ENCODE measurements around the gene PTBP2. TPM values are rescaled to one million over a fixed set of nuclear protein-coding genes. Genes with fewer than 3 reads are reported as not detected.

PTBP2 gene
- polyA plus RNA-seq, 3 donors from 2014 or later: 1.8 to 2.4 (median 1.9) TPM

DNA sequence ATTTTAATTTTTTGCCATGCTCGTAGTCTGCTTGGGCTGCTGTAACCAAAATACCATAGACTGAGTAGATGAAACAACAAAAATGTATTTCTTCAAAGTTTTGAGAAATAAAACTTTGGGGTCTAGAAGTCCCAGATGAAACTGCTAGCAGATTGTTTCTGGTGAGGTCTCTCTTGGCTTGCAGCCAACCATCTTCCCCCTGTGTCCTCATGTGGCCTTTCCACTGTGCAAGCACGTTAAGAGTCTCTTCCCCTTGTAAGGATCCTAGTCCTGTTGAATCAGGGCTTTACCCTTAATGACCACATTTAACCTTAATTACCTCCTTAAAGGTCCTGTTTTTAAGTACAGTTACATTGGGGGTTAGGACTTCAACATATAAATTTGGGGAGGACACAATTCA is 86.6 kb downstream of the PTBP2 start:
- peaks cover 21 to 46% (median 34%) of the 10 kb centered on the region in 3 donors for H3K36me3 Mint-ChIP-seq

DNA sequence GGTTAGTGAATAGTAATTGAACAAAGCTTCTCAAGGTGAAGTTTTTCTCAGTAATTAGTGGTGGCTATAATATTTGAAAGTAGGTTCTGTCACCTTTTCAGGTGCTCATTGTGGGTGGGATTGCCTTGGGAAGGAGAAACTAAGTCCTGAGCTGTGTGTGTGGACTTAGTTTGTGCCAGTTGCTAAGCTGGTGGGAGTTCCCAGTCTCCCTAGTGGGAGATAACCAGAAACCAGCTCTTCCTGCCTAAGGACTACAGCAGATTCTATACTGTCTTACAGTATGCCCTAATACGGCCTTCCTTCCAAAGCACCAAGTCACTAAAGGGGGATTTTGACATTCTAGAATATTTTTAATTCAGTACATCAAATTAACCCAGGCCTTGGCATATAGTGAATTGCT is 94.3 kb downstream of the PTBP2 start:
- peaks cover 0 to 1% (median 0%) of the 10 kb centered on the region in 3 donors for H3K27me3 Mint-ChIP-seq (ENCODE audit: low read depth in 3 of 3)
- no peak overlapping the region for H3K27ac Mint-ChIP-seq
- H3K4me1 Mint-ChIP-seq: no peaks in the 10 kb centered on the region
- H3K4me3 Mint-ChIP-seq: no peak overlapping the region
- no peak for DNase-seq
- peaks cover 17 to 34% (median 21%) of the 10 kb centered on the region in 3 donors for H3K36me3 Mint-ChIP-seq
- peaks cover 0 to 1% (median 0%) of the 10 kb centered on the region in 6 donors for H3K9me3 Mint-ChIP-seq

More for the DNA sequence above, 86.6 kb downstream of the PTBP2 start:
- Mint-ChIP-seq H3K4me1 (peaks cover 14 to 21% of the 10 kb centered on the region in 2 donors), H3K9me3 (peaks cover 0 to 1% (median 0%) of the 10 kb centered on the region in 6 donors), H3K27me3 (ENCODE audit: low read depth in 3 of 3) (peaks cover 0 to 2% (median 0%) of the 10 kb centered on the region in 3 donors), H3K27ac (no peak overlapping the region), H3K4me3 (no peak overlapping the region)
- DNase-seq: no peak

GRCh38 chr1:96820107-96820506 is 98.5 kb downstream of the PTBP2 start:
- no peak for DNase-seq
- peaks cover 0 to 1% (median 0%) of the 10 kb centered on the region in 3 donors for H3K27me3 Mint-ChIP-seq (ENCODE audit: low read depth in 3 of 3)
- H3K36me3 Mint-ChIP-seq: peaks cover 1 to 3% (median 1%) of the 10 kb centered on the region in 3 donors
- H3K4me3 Mint-ChIP-seq: no peak overlapping the region
- peak overlapping the region in 1 of 6 donors; percentile 5 for H3K27ac Mint-ChIP-seq
- H3K9me3 Mint-ChIP-seq: no peaks in the 10 kb centered on the region
- no peaks in the 10 kb centered on the region for H3K4me1 Mint-ChIP-seq

- no peak for DNase-seq
- peaks cover 0 to 1% (median 0%) of the 10 kb centered on the region in 3 donors for H3K27me3 Mint-ChIP-seq (ENCODE audit: low read depth in 3 of 3)
- peaks cover 0 to 3% (median 0%) of the 10 kb centered on the region in 3 donors for H3K36me3 Mint-ChIP-seq
- H3K9me3 Mint-ChIP-seq: no peaks in the 10 kb centered on the region
- no peak overlapping the region for H3K4me3 Mint-ChIP-seq
- H3K27ac Mint-ChIP-seq: peak overlapping the region in 1 of 6 donors; percentile 23
- no peaks in the 10 kb centered on the region for H3K4me1 Mint-ChIP-seq
Measured at GRCh38 chr1:96820671-96821070, 99.1 kb downstream of the PTBP2 start.

DNA sequence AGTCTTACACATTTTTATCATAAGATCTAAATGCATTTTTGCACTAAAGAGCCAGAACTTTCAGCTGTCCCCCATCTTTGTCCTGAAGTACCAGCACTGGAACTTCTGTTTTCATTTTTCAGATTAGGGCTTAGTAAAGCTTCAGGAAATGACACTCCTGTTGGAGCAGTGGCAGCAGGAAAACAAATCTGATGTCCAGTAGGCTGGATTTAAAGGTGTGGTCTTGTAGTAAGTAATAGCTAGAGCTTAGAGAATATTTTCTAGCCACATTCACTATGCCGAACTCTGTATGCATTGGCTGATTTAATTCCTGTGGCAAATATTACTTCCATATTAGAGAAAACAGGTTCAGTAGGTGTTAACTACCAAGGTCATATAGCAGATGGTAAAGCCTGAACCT is 103.6 kb downstream of the PTBP2 start:
- H3K4me3 Mint-ChIP-seq: no peak overlapping the region
- H3K27me3 Mint-ChIP-seq (ENCODE audit: low read depth in 3 of 3): no peaks in the 10 kb centered on the region
- H3K9me3 Mint-ChIP-seq: no peaks in the 10 kb centered on the region
- H3K4me1 Mint-ChIP-seq: no peaks in the 10 kb centered on the region
- no peak overlapping the region for H3K27ac Mint-ChIP-seq
- H3K36me3 Mint-ChIP-seq: peaks cover 0 to 6% (median 0%) of the 10 kb centered on the region in 3 donors
- no peak for DNase-seq

DNA sequence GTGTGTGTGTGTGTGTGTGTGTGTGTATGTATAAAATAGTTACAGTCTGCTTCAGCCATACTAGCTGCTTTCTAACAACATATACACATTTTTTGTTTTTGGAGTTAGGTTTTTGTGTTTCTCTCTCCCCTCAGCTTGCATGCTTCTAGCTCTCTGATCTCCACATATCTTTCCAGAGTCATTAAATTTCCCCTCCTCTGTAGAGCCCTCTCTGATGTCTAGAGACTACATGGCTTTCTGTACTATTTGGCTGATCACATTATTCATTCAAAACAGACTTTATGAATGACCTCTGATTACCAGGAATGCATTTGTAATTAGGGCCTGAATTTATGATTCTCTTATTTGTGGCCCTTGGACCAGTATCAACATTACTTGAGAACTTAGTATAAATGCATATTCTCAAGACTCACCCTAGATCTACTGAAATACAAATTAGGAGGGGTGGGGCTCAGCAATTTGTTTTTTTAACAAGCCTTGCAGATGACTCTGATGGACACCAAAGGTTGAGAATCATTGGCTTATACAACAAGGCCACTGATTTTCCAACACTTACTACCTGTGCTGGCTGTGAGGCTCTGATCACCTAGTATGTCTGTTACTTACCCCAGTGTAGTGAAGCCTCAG is 104.5 kb downstream of the PTBP2 start:
- H3K9me3 Mint-ChIP-seq: no peaks in the 10 kb centered on the region
- H3K4me3 Mint-ChIP-seq: no peak overlapping the region
- no peaks in the 10 kb centered on the region for H3K27me3 Mint-ChIP-seq (ENCODE audit: low read depth in 3 of 3)
- no peak for DNase-seq
- H3K27ac Mint-ChIP-seq: no peak overlapping the region
- H3K36me3 Mint-ChIP-seq: peaks cover 0 to 3% (median 0%) of the 10 kb centered on the region in 3 donors
- H3K4me1 Mint-ChIP-seq: no peaks in the 10 kb centered on the region

GRCh38 chr1:96833376-96833775 is 111.8 kb downstream of the PTBP2 start:
- no peaks in the 10 kb centered on the region for H3K4me1 Mint-ChIP-seq
- H3K9me3 Mint-ChIP-seq: peaks cover 0 to 2% (median 0%) of the 10 kb centered on the region in 6 donors
- no peak for DNase-seq
- peaks cover 0 to 6% (median 1%) of the 10 kb centered on the region in 3 donors for H3K27me3 Mint-ChIP-seq (ENCODE audit: low read depth in 3 of 3)
- no peak overlapping the region for H3K4me3 Mint-ChIP-seq
- H3K36me3 Mint-ChIP-seq: no peaks in the 10 kb centered on the region
- H3K27ac Mint-ChIP-seq: no peak overlapping the region

GRCh38 chr1:96834986-96835385 is 113.4 kb downstream of the PTBP2 start:
- Mint-ChIP-seq H3K27ac (no peak overlapping the region), H3K9me3 (peaks cover 0 to 2% (median 0%) of the 10 kb centered on the region in 6 donors), H3K4me1 (no peaks in the 10 kb centered on the region), H3K27me3 (ENCODE audit: low read depth in 3 of 3) (peaks cover 0 to 7% (median 1%) of the 10 kb centered on the region in 3 donors), H3K36me3 (no peaks in the 10 kb centered on the region), H3K4me3 (no peak overlapping the region)
- DNase-seq: no peak

DNA sequence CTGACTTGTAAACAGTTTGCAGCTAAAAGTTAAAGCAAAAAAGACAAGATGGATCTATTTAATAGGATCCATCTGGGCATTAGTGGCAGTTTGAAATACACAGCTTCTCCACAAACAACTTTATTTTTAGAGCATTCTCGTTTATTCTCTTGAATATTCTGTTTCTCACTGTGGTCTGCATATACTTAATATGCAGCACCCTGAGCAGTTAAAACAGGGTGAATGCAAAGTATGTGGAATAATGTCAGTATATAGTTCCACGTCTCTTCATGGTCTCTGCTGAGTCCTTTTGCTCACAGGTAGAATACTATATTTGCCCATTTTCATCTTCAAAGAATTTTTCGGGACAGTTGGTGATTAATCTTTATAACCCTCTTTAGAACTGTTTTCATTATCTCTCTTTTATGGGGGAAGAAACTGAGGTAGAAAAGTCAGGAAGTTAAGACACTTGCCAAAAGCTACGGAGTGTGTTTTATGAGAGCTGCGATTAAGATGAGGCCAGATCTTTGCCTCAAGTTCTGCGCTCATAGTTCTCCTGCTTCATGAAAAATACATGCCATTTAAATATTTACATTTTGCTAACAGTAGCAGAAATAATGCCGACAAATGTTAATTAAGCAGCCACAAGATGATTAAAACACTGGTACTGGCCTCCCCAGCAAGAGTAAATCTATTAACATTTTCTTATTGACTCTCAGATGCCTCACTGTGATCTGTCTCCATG is 115.6 kb downstream of the PTBP2 start:
- H3K4me1 Mint-ChIP-seq: no peaks in the 10 kb centered on the region
- H3K36me3 Mint-ChIP-seq: no peaks in the 10 kb centered on the region
- H3K27ac Mint-ChIP-seq: no peak overlapping the region
- peaks cover 0 to 7% (median 1%) of the 10 kb centered on the region in 3 donors for H3K27me3 Mint-ChIP-seq (ENCODE audit: low read depth in 3 of 3)
- no peak overlapping the region for H3K4me3 Mint-ChIP-seq
- no peak for DNase-seq
- peaks cover 0 to 2% (median 0%) of the 10 kb centered on the region in 6 donors for H3K9me3 Mint-ChIP-seq

DNA sequence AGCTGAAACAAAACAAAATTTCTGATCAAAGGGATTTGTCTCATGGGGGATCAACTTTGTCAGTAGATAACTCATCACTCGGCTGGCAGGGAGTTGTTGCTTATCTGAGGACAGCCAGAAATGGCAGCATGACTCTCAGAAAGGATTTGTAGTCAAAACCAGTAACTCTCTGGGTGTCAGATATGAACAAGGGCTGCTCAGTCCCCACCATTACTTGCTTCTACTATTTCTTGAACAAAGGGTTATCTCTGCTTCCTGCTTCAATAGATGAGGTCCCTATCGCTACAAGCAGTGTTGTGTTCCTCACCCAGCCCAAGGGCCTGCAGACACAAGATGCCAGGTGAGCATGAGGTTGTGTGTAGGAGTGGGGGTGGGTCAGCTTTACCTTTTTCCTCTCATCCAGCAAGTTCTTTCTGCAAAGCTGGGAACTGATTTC is 116.2 kb downstream of the PTBP2 start:
- H3K4me1 Mint-ChIP-seq: no peaks in the 10 kb centered on the region
- no peak overlapping the region for H3K27ac Mint-ChIP-seq
- H3K4me3 Mint-ChIP-seq: no peak overlapping the region
- peaks cover 0 to 7% (median 1%) of the 10 kb centered on the region in 3 donors for H3K27me3 Mint-ChIP-seq (ENCODE audit: low read depth in 3 of 3)
- peaks cover 0 to 2% (median 0%) of the 10 kb centered on the region in 6 donors for H3K9me3 Mint-ChIP-seq
- no peak for DNase-seq
- no peaks in the 10 kb centered on the region for H3K36me3 Mint-ChIP-seq

DNA sequence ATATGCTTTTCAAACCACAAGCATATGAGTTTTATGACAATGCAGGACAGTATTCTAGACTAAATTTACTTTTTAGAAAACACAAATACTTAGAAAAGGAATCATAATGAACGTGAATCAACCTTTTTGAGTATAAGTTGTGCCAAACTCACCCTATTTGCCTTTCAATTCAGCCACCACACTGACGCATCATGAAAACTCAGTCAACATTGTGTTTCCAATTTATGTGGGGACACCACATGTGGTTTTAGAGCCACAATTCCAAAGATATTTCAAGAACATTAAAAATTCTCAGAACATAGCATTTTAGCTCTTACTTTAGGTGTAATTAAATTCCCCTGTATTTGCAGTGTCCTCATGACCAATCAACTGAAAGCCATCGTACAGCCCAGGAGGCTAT is 118.8 kb downstream of the PTBP2 start:
- H3K4me1 Mint-ChIP-seq: no peaks in the 10 kb centered on the region

GRCh38 chr1:96842215-96842614 is 120.6 kb downstream of the PTBP2 start:
- Mint-ChIP-seq H3K4me3 (no peak overlapping the region), H3K4me1 (no peaks in the 10 kb centered on the region), H3K27me3 (ENCODE audit: low read depth in 3 of 3) (peaks cover 0 to 6% (median 4%) of the 10 kb centered on the region in 3 donors), H3K36me3 (no peaks in the 10 kb centered on the region), H3K9me3 (peaks cover 0 to 2% (median 0%) of the 10 kb centered on the region in 6 donors), H3K27ac (no peak overlapping the region)
- DNase-seq: no peak

More for the DNA sequence above, 118.8 kb downstream of the PTBP2 start:
- Mint-ChIP-seq H3K36me3 (no peaks in the 10 kb centered on the region), H3K9me3 (peaks cover 0 to 2% (median 0%) of the 10 kb centered on the region in 6 donors), H3K27ac (no peak overlapping the region), H3K27me3 (ENCODE audit: low read depth in 3 of 3) (peaks cover 0 to 7% (median 4%) of the 10 kb centered on the region in 3 donors), H3K4me3 (no peak overlapping the region)
- no peak for DNase-seq

DNA sequence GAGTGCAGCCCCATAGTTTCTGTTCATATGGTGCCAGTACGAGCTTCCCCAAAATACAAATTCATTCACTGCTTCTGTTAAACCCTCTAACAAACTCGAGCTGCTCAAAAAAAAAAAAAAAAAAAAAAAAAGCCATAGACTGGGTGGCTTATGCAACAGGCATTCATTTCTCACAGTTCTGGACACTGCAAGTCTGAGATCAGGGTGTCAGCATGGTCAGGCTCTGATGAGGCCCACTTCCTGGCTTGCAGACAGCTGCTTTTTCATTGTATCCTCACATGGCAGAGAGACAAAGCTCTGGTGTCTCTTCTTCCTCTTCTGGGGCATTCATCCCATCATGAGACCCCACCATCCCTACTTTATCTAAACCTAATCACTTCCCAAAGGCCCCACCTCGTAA is 121.6 kb downstream of the PTBP2 start:
- H3K36me3 Mint-ChIP-seq: no peaks in the 10 kb centered on the region
- no peak overlapping the region for H3K4me3 Mint-ChIP-seq
- peaks cover 0 to 2% (median 0%) of the 10 kb centered on the region in 6 donors for H3K9me3 Mint-ChIP-seq
- peaks cover 0 to 8% (median 4%) of the 10 kb centered on the region in 3 donors for H3K27me3 Mint-ChIP-seq (ENCODE audit: low read depth in 3 of 3)
- no peak for DNase-seq
- H3K27ac Mint-ChIP-seq: no peak overlapping the region
- H3K4me1 Mint-ChIP-seq: no peaks in the 10 kb centered on the region

GRCh38 chr1:96843601-96844000 is 122.0 kb downstream of the PTBP2 start:
- no peaks in the 10 kb centered on the region for H3K4me1 Mint-ChIP-seq
- no peaks in the 10 kb centered on the region for H3K36me3 Mint-ChIP-seq
- no peaks in the 10 kb centered on the region for H3K9me3 Mint-ChIP-seq

More at GRCh38 chr1:96843601-96844000, 122.0 kb downstream of the PTBP2 start:
- no peak for DNase-seq
- H3K27ac Mint-ChIP-seq: no peak overlapping the region
- peaks cover 0 to 7% (median 4%) of the 10 kb centered on the region in 3 donors for H3K27me3 Mint-ChIP-seq (ENCODE audit: low read depth in 3 of 3)
- no peak overlapping the region for H3K4me3 Mint-ChIP-seq
